ENCODE data around the gene WNT16.

The WNT16 gene

GRCh38 chr7:121342631-121343030 is 13.8 kb downstream of the WNT16 start:
- intact Hi-C loops (cut with DNase I) = no loop called here
- no peak for DNase-seq

GRCh38 chr7:121343302-121343701 is 14.5 kb downstream of the WNT16 start:
- intact Hi-C loops (cut with DNase I) = no loop called here
- no peak for DNase-seq

- intact Hi-C loops (cut with DNase I) = no loop called here
- no peak for DNase-seq
Measured at GRCh38 chr7:121344093-121344492, 15.3 kb downstream of the WNT16 start.

GRCh38 chr7:121344497-121344896 is 15.7 kb downstream of the WNT16 start:
- intact Hi-C loops (cut with DNase I) = no loop called here

GRCh38 chr7:121351682-121352081 is 22.9 kb downstream of the WNT16 start:
- DNase-seq = no peak
- intact Hi-C loops (cut with DNase I) = no loop called here

More at GRCh38 chr7:121344497-121344896, 15.7 kb downstream of the WNT16 start:
- no peak for DNase-seq

- intact Hi-C loops (cut with DNase I) = no loop called here
- no peak for DNase-seq
Measured at GRCh38 chr7:121352323-121352722, 23.5 kb downstream of the WNT16 start.

- DNase-seq = no peak
- intact Hi-C loops (cut with DNase I) = no loop called here
Measured at GRCh38 chr7:121355574-121355973, 26.8 kb downstream of the WNT16 start.

GRCh38 chr7:121360564-121360963 is 31.8 kb downstream of the WNT16 start:
- intact Hi-C loops (cut with DNase I) = no loop called here
- DNase-seq = no peak

GRCh38 chr7:121366852-121367431 is 38.1 kb downstream of the WNT16 start:
- no peak for DNase-seq
- intact Hi-C loops (cut with DNase I) = loop anchor here (1.0 to 2.0 kb wide), 2 partner anchors 180 to 628 kb away; no protein-coding TSS in a partner anchor

GRCh38 chr7:121369462-121369861 is 40.7 kb downstream of the WNT16 start:
- DNase-seq = no peak
- intact Hi-C loops (cut with DNase I) = no loop called here

- DNase-seq = no peak
- intact Hi-C loops (cut with DNase I) = no loop called here
Measured at GRCh38 chr7:121371367-121371766, 42.6 kb downstream of the WNT16 start.

- no peak for DNase-seq
- intact Hi-C loops (cut with DNase I) = no loop called here
Measured at GRCh38 chr7:121371883-121372282, 43.1 kb downstream of the WNT16 start.

- intact Hi-C loops (cut with DNase I) = no loop called here
- no peak for DNase-seq
Measured at GRCh38 chr7:121372376-121373010, 43.7 kb downstream of the WNT16 start.

GRCh38 chr7:121373177-121373576 is 44.4 kb downstream of the WNT16 start:
- DNase-seq = no peak
- intact Hi-C loops (cut with DNase I) = no loop called here

- no peak for DNase-seq
- intact Hi-C loops (cut with DNase I) = no loop called here
Measured at GRCh38 chr7:121376979-121377378, 48.2 kb downstream of the WNT16 start.

GRCh38 chr7:121379930-121380329 is 51.1 kb downstream of the WNT16 start:
- DNase-seq = no peak
- intact Hi-C loops (cut with DNase I) = no loop called here

GRCh38 chr7:121382473-121382872 is 53.7 kb downstream of the WNT16 start:
- intact Hi-C loops (cut with DNase I) = no loop called here
- DNase-seq = no peak

- intact Hi-C loops (cut with DNase I) = no loop called here
- no peak for DNase-seq
Measured at GRCh38 chr7:121383235-121383910, 54.6 kb downstream of the WNT16 start.

- no peak for DNase-seq
- intact Hi-C loops (cut with DNase I) = no loop called here
Measured at GRCh38 chr7:121384265-121384664, 55.5 kb downstream of the WNT16 start.

- intact Hi-C loops (cut with DNase I) = no loop called here
- DNase-seq = no peak
Measured at GRCh38 chr7:121385056-121385799, 56.4 kb downstream of the WNT16 start.

- intact Hi-C loops (cut with DNase I) = no loop called here
- DNase-seq = no peak
Measured at GRCh38 chr7:121385800-121386179, 57.0 kb downstream of the WNT16 start.
